Mucosa of stomach (tissue), 1 donor: ENCODE results near the gene MAPK8.

Source experiments
- H3K27me3 ChIP-seq: one replicate; pipeline ENCODE4 v1.7.0; 2013; ENCODE audit warnings: mild to moderate bottlenecking, low read length; ENCODE audit not compliant: control insufficient read depth, insufficient read depth
- H3K36me3 ChIP-seq: one replicate; pipeline ENCODE4 v1.7.0; 2013; ENCODE audit warnings: low read length; ENCODE audit not compliant: control insufficient read depth, insufficient read depth
- H3K4me1 ChIP-seq: one replicate; pipeline ENCODE4 v1.7.0; 2013; ENCODE audit warnings: mild to moderate bottlenecking, low read length; ENCODE audit not compliant: control insufficient read depth, insufficient read depth
- H3K4me3 ChIP-seq: one replicate; pipeline ENCODE4 v1.7.0; 2013; ENCODE audit warnings: low read length
- H3K9ac ChIP-seq: one replicate; pipeline ENCODE4 v1.7.0; 2013; ENCODE audit warnings: mild to moderate bottlenecking, low read length, moderate library complexity
- H3K9me3 ChIP-seq: one replicate; pipeline ENCODE4 v1.7.0; 2013; ENCODE audit warnings: mild to moderate bottlenecking, low read length, moderate library complexity; ENCODE audit not compliant: control insufficient read depth
- donor health status: Pancreatic carcinoma.

MAPK8 gene

GRCh38 chr10:48484911-48485310, 178.4 kb downstream of the MAPK8 start:
- H3K4me1 ChIP-seq = no peaks in the 10 kb centered on the region
- no peak overlapping the region for H3K4me3 ChIP-seq
- no peak overlapping the region for H3K9ac ChIP-seq
- H3K9me3 ChIP-seq = no peaks in the 10 kb centered on the region
- peaks cover 6% of the 10 kb centered on the region for H3K27me3 ChIP-seq
- no peaks in the 10 kb centered on the region for H3K36me3 ChIP-seq

GRCh38 chr10:48485711-48486110, 179.2 kb downstream of the MAPK8 start:
- H3K4me1 ChIP-seq = no peaks in the 10 kb centered on the region
- H3K9me3 ChIP-seq = no peaks in the 10 kb centered on the region
- H3K36me3 ChIP-seq = no peaks in the 10 kb centered on the region
- H3K27me3 ChIP-seq = peaks cover 6% of the 10 kb centered on the region
- no peak overlapping the region for H3K9ac ChIP-seq
- no peak overlapping the region for H3K4me3 ChIP-seq

- no peaks in the 10 kb centered on the region for H3K4me1 ChIP-seq
- H3K4me3 ChIP-seq = no peak overlapping the region
- no peaks in the 10 kb centered on the region for H3K9me3 ChIP-seq
- H3K27me3 ChIP-seq = no peaks in the 10 kb centered on the region
- H3K36me3 ChIP-seq = no peaks in the 10 kb centered on the region
- H3K9ac ChIP-seq = no peak overlapping the region
Observed at GRCh38 chr10:48487244-48487643, 180.8 kb downstream of the MAPK8 start.
